HepG2 (cell line): Measurements from ENCODE around the gene NACC2. TPM values are rescaled to one million over a fixed set of nuclear protein-coding genes. Genes with fewer than 3 reads are reported as not detected.

Experiments used
- BCL3 ChIP-seq: sonication (generic); formaldehyde crosslinking; IDR thresholded peaks from 2 replicates; pipeline ENCODE4 v1.5.1; 2020; ENCODE audit warnings: mild to moderate bottlenecking, missing genetic modification reagents, moderate library complexity
- FLYWCH1 ChIP-seq: sonication (generic); formaldehyde crosslinking; IDR thresholded peaks from 2 replicates; pipeline ENCODE4 v1.8.1; 2023; ENCODE audit warnings: mild to moderate bottlenecking, missing genetic modification reagents
- GTF2F1 ChIP-seq: fragments of 150-350 bp; IDR thresholded peaks from 2 replicates; pipeline ENCODE4 v1.6.1; 2014; ENCODE audit warnings: low read length
- HMGXB3 ChIP-seq: sonication (generic); formaldehyde crosslinking; IDR thresholded peaks from 2 replicates; pipeline ENCODE4 v1.4.0; 2020; ENCODE audit warnings: missing genetic modification reagents, borderline replicate concordance
- KLF6 ChIP-seq: IDR thresholded peaks from 2 replicates; pipeline ENCODE4 v1.8.0; 2016; ENCODE audit warnings: missing biosample characterization, missing genetic modification reagents
- MTF1 ChIP-seq: sonication (generic); formaldehyde crosslinking; IDR thresholded peaks from 2 replicates; pipeline ENCODE4 v1.5.0; 2020; ENCODE audit warnings: missing genetic modification reagents
- NBN ChIP-seq: fragments of 450-650 bp; conservative IDR thresholded peaks from 2 replicates; pipeline ENCODE4 v1.6.1; 2017
- PITX1 ChIP-seq: sonication (generic); formaldehyde crosslinking; IDR thresholded peaks from 2 replicates; pipeline ENCODE4 v1.5.1; 2020; ENCODE audit warnings: mild to moderate bottlenecking, missing genetic modification reagents
- SMAD9 ChIP-seq: sonication (generic); formaldehyde crosslinking; IDR thresholded peaks from 2 replicates; pipeline ENCODE4 v1.5.1; 2020; ENCODE audit warnings: mild to moderate bottlenecking, missing genetic modification reagents
- SRSF1 ChIP-seq: fragments of 200-400 bp; formaldehyde crosslinking; optimal IDR thresholded peaks from 2 replicates; pipeline ENCODE3; 2017; ENCODE audit warnings: mild to moderate bottlenecking, low read depth, low read length, moderate library complexity
- TARDBP ChIP-seq: sonication (generic); formaldehyde crosslinking; IDR thresholded peaks from 2 replicates; pipeline ENCODE4 v1.8.0; 2022; ENCODE audit warnings: mild to moderate bottlenecking, missing genetic modification reagents
- TCF7L2 ChIP-seq: IDR thresholded peaks from 2 replicates; pipeline ENCODE4 v1.6.1; 2011; ENCODE audit warnings: mild to moderate bottlenecking, low read depth, low read length, moderate library complexity
- ZFP41 ChIP-seq: sonication (generic); formaldehyde crosslinking; IDR thresholded peaks from 2 replicates; pipeline ENCODE4 v1.4.0; 2020; ENCODE audit warnings: mild to moderate bottlenecking, missing genetic modification reagents, borderline replicate concordance
- ZNF234 ChIP-seq: sonication (generic); formaldehyde crosslinking; conservative IDR thresholded peaks from 2 replicates; pipeline ENCODE4 v1.5.1; 2020; ENCODE audit warnings: mild to moderate bottlenecking, missing genetic modification reagents
- ZNF329 ChIP-seq: sonication (generic); formaldehyde crosslinking; IDR thresholded peaks from 2 replicates; pipeline ENCODE4 v1.9.0; 2021; ENCODE audit warnings: low read depth, mild to moderate bottlenecking, missing genetic modification reagents
- ZNF382 ChIP-seq: sonication (generic); formaldehyde crosslinking; IDR thresholded peaks from 2 replicates; pipeline ENCODE4 v1.5.0; 2020; ENCODE audit warnings: missing genetic modification reagents, mild to moderate bottlenecking, borderline replicate concordance
- ZNF546 ChIP-seq: sonication (generic); formaldehyde crosslinking; conservative IDR thresholded peaks from 2 replicates; pipeline ENCODE4 v1.8.1; 2023; ENCODE audit warnings: mild to moderate bottlenecking, missing genetic modification reagents
- ZNF749 ChIP-seq: sonication (generic); formaldehyde crosslinking; IDR thresholded peaks from 2 replicates; pipeline ENCODE4 v1.8.0; 2022; ENCODE audit warnings: mild to moderate bottlenecking, missing genetic modification reagents, moderate library complexity, borderline replicate concordance
- ZSCAN25 ChIP-seq: sonication (generic); formaldehyde crosslinking; IDR thresholded peaks from 2 replicates; pipeline ENCODE4 v1.8.0; 2022; ENCODE audit warnings: mild to moderate bottlenecking, missing genetic modification reagents
- polyA plus RNA-seq, 8 experiments: library from polyadenylated mRNA; depleted of rRNA in 3 of 8; stranded (reverse) in 7 of 8; unstranded in 1 of 8; fragments of >200 nt; fragmentation: Illumina TruSeq in 4 of 8; extraction: Trizol in 4 of 8; gene quantifications; 2 replicates each; pipeline versions ENCODE4 v1.2.1 to v1.2.3, GENCODE V29; 2011 to 2016; ENCODE audit warnings: low read depth in 4 of 8, missing spikeins in 1 of 8, mixed read lengths in 1 of 8; ENCODE audit not compliant: insufficient read depth in 1 of 8
- total RNA-seq, 5 experiments: library from RNA; depleted of rRNA; stranded (reverse); fragments of >200 nt; fragmentation: Illumina TruSeq; extraction: Trizol; gene quantifications; 2 replicates each; pipeline ENCODE4 v1.2.3, GENCODE V29; 2016; ENCODE audit warnings: low read depth in 1 of 5
- TF ChIP-seq, protein P1 (sequence below), 2 experiments: sonication (generic) in 1 of 2; formaldehyde crosslinking in 1 of 2; IDR thresholded peaks; 2 replicates each; pipeline versions ENCODE4 v1.5.1 to v1.6.1; 2011 to 2020; ENCODE audit warnings: borderline replicate concordance in 1 of 2, low read depth in 1 of 2, low read length in 1 of 2, mild to moderate bottlenecking in 1 of 2, missing genetic modification reagents in 1 of 2, moderate library complexity in 1 of 2
- TF ChIP-seq, protein P2 (sequence below): sonication (generic); formaldehyde crosslinking; IDR thresholded peaks from 2 replicates; pipeline ENCODE4 v1.5.0; 2020; ENCODE audit warnings: mild to moderate bottlenecking, missing genetic modification reagents
- TF ChIP-seq, protein P3 (sequence below): sonication (generic); formaldehyde crosslinking; IDR thresholded peaks from 2 replicates; pipeline ENCODE4 v1.4.0; 2020; ENCODE audit warnings: missing genetic modification reagents

Gene NACC2
- total and polyA plus RNA-seq, 2 of the 13 experiments (the other 11 are each of a cell fraction or from before 2014, with no cell fraction given), result 5.9 to 12.3 TPM

DNA sequence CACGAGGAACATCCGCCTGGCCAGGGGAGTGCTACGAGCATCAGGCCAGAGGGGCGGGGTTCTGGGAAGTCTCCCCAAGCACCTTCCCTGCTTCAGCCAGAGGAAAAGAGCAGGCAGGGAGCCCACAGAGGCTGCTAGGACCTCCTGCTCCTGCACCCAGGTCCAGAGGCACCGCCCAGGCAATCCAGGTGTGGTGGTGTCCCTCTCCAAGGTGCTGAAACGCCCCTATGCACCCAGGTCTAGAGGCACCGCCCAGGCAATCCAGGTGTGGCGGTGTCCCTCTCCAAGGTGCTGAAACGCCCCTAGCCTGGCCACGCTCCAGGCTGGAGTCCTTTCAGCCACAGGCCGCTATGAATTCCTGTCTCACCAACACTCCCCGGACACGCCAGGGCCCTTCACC is 123.2 kb downstream of the NACC2 start (continued):
- peak; percentile 100 for TF ChIP-seq ZNF749 (CRISPR knock-in tag)
- TF ChIP-seq SRSF1, result no peak
- 0 out of 2 replicates have a peak, but pooled peaks have one; percentile 47 for TF ChIP-seq TARDBP (CRISPR knock-in tag)
- TF ChIP-seq, protein P1, sequence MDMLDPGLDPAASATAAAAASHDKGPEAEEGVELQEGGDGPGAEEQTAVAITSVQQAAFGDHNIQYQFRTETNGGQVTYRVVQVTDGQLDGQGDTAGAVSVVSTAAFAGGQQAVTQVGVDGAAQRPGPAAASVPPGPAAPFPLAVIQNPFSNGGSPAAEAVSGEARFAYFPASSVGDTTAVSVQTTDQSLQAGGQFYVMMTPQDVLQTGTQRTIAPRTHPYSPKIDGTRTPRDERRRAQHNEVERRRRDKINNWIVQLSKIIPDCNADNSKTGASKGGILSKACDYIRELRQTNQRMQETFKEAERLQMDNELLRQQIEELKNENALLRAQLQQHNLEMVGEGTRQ (IDR thresholded peaks at IDR 0.05; ENCODE audit: low read depth, low read length), result no peak
- TF ChIP-seq, protein P1 (CRISPR knock-in tag; IDR thresholded peaks at IDR 0.05; ENCODE audit: borderline replicate concordance), result no peak; the same call in 1 of the 2 replicates
- peak; percentile 94 for TF ChIP-seq ZSCAN25 (CRISPR knock-in tag)
- TF ChIP-seq ZFP41, result peak; percentile 98; the same call in 1 of the 2 replicates
- TF ChIP-seq SMAD9, result peak; percentile 99
- TF ChIP-seq, protein P2, sequence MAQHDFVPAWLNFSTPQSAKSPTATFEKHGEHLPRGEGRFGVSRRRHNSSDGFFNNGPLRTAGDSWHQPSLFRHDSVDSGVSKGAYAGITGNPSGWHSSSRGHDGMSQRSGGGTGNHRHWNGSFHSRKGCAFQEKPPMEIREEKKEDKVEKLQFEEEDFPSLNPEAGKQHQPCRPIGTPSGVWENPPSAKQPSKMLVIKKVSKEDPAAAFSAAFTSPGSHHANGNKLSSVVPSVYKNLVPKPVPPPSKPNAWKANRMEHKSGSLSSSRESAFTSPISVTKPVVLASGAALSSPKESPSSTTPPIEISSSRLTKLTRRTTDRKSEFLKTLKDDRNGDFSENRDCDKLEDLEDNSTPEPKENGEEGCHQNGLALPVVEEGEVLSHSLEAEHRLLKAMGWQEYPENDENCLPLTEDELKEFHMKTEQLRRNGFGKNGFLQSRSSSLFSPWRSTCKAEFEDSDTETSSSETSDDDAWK (CRISPR knock-in tag), result no peak
- TF ChIP-seq ZNF382 (CRISPR knock-in tag), result no peak
- peak; percentile 99 for TF ChIP-seq ZNF546 (CRISPR knock-in tag)
- TF ChIP-seq, protein P3, sequence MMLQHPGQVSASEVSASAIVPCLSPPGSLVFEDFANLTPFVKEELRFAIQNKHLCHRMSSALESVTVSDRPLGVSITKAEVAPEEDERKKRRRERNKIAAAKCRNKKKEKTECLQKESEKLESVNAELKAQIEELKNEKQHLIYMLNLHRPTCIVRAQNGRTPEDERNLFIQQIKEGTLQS (CRISPR knock-in tag), result peak; percentile 89
- TF ChIP-seq PITX1 (CRISPR knock-in tag), result peak; percentile 90
- TF ChIP-seq BCL3 (CRISPR knock-in tag), result peak; percentile 99
- no peak for TF ChIP-seq TCF7L2
- TF ChIP-seq ZNF234 (CRISPR knock-in tag), result peak; percentile 99
- peak; percentile 98 for TF ChIP-seq MTF1 (CRISPR knock-in tag)
- TF ChIP-seq ZNF329 (CRISPR knock-in tag), result peak; percentile 96
- no peak for TF ChIP-seq NBN
- TF ChIP-seq FLYWCH1, result peak; percentile 99
- peak; percentile 100 for TF ChIP-seq KLF6 (CRISPR knock-in tag)
- TF ChIP-seq HMGXB3 (CRISPR knock-in tag), result peak; percentile 97
- TF ChIP-seq GTF2F1, result no peak
